AG04450 (cell line): ENCODE measurements around the gene REP15. TPM values are rescaled to one million over a fixed set of nuclear protein-coding genes. Genes with fewer than 3 reads are reported as not detected.

Experiments
- CTCF ChIA-PET: fragments of 300-600, 350-600 bp; formaldehyde crosslinking; extraction: SDS; loops from one replicate; lab custom pipeline; 2022; ENCODE audit warnings: antibody characterized with exemption, inconsistent platforms; lab: Charles Lee
- POLR2A ChIA-PET: fragments of 350-600 bp; formaldehyde crosslinking; extraction: SDS; loops from one replicate; lab custom pipeline; 2021; ENCODE audit warnings: antibody characterized with exemption, inconsistent platforms; lab: Yijun Ruan, JAX
- DNase-seq: peaks from one replicate; pipeline ENCODE4 v3.0.0-alpha.2; 2011; ENCODE audit warnings: low read depth, low spot score
- H3K27ac ChIP-seq: one replicate; pipeline ENCODE4 v1.5.1; 2012; ENCODE audit warnings: low read depth, low read length, control low read depth
- H3K27me3 ChIP-seq: one replicate; pipeline ENCODE4 v1.6.0; 2012; ENCODE audit warnings: low read length; ENCODE audit not compliant: control insufficient read depth, insufficient read depth
- H3K4me3 ChIP-seq: 2 replicates; pipeline ENCODE4 v1.5.1; 2011; ENCODE audit warnings: mild to moderate bottlenecking, low read depth, low read length, control low read depth
- H3K9me3 ChIP-seq: 2 replicates; pipeline ENCODE4 v1.5.1; 2012; ENCODE audit warnings: low read length; ENCODE audit not compliant: control insufficient read depth, insufficient read depth
- polyA plus RNA-seq: library from polyadenylated mRNA; depleted of rRNA; stranded (reverse); fragments of >200 nt; gene quantifications from 2 replicates; pipeline ENCODE4 v1.2.3, GENCODE V29; 2011
- TF ChIP-seq, protein P1 (sequence below): IDR thresholded peaks from 2 replicates; pipeline ENCODE4 v1.5.1; 2011; ENCODE audit warnings: low read depth, low read length, control low read depth, inconsistent platforms

The REP15 gene
- polyA plus RNA-seq, 1 experiment, result 0.78 TPM

DNA sequence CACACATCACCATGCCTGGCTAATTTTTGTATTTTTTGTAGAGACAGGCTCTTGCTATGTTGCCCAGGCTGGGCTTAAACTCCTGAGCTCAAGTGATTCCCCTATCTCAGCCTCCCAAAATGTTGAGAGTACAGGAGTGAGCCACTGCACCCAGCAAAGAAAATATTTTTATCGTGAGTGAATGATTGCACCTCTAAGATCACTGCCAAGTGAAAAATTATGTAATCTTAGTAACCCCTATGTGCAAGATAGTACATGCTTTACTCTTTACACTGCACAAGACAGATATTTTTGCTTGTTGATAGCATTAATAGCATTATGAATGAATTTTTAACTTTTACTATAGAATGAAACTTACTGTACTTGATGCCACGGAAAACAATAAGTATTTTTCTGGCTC is 11.0 kb downstream of the REP15 start:
- no peak overlapping the region for H3K27ac ChIP-seq
- CTCF ChIA-PET, result interaction anchor here (1.0 kb wide), 1 partner anchor 273 kb away, joined by 4 read pairs; no protein-coding TSS in a partner anchor
- POLR2A ChIA-PET, result no interaction called here
- H3K27me3 ChIP-seq, result no peaks in the 10 kb centered on the region
- no peak overlapping the region for H3K4me3 ChIP-seq
- DNase-seq, result no peak
- no peaks in the 10 kb centered on the region; the same call in 1 of the 2 replicates for H3K9me3 ChIP-seq
- TF ChIP-seq, protein P1, sequence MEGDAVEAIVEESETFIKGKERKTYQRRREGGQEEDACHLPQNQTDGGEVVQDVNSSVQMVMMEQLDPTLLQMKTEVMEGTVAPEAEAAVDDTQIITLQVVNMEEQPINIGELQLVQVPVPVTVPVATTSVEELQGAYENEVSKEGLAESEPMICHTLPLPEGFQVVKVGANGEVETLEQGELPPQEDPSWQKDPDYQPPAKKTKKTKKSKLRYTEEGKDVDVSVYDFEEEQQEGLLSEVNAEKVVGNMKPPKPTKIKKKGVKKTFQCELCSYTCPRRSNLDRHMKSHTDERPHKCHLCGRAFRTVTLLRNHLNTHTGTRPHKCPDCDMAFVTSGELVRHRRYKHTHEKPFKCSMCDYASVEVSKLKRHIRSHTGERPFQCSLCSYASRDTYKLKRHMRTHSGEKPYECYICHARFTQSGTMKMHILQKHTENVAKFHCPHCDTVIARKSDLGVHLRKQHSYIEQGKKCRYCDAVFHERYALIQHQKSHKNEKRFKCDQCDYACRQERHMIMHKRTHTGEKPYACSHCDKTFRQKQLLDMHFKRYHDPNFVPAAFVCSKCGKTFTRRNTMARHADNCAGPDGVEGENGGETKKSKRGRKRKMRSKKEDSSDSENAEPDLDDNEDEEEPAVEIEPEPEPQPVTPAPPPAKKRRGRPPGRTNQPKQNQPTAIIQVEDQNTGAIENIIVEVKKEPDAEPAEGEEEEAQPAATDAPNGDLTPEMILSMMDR, result no peak

DNA sequence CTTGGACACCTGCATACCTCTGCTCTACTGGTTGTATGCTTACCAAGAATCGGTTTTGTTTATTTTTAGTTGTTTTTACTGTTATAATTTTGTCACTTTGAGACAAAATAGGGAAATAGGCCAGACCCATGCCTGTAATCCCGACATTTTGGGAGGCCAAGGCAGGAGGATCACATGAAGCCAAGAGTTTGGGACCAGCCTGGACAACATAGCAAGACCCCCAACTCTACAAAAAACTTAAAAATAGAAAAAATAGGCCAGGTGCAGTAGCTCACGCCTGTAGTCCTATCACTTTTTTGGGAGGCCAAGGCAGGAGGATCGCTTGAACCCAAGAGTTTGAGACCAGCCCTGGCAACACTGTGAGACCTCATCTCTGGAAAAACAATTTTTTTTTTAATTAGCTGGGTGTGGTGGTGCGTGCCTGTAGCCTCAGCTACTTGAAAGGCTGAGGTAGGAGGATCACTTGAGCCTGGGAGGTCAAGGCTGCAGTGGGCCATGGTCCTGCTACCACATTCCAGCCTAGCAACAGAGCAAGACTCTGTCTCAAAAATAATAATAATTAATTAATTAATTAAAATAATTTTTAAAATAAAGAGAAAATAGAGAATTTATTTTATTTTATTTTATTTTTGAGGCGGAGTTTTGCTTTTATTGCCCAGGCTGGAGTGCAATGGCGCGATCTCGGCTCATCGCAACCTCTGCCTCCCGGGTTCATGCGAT is 13.1 kb downstream of the REP15 start:
- H3K27me3 ChIP-seq, result no peaks in the 10 kb centered on the region
- no peak overlapping the region for H3K4me3 ChIP-seq
- POLR2A ChIA-PET, result interaction anchor here (1.0 kb wide), 1 partner anchor 276 kb away, joined by 3 read pairs; no protein-coding TSS in a partner anchor
- TF ChIP-seq, protein P1, result no peak
- no peaks in the 10 kb centered on the region; the same call in 1 of the 2 replicates for H3K9me3 ChIP-seq
- CTCF ChIA-PET, result interaction anchor here (2.1 kb wide), 1 partner anchor 13 kb away, joined by 6 read pairs; the partner anchor contains the start of gene REP15
- DNase-seq, result no peak
- peak overlapping the region; percentile 84 for H3K27ac ChIP-seq

DNA sequence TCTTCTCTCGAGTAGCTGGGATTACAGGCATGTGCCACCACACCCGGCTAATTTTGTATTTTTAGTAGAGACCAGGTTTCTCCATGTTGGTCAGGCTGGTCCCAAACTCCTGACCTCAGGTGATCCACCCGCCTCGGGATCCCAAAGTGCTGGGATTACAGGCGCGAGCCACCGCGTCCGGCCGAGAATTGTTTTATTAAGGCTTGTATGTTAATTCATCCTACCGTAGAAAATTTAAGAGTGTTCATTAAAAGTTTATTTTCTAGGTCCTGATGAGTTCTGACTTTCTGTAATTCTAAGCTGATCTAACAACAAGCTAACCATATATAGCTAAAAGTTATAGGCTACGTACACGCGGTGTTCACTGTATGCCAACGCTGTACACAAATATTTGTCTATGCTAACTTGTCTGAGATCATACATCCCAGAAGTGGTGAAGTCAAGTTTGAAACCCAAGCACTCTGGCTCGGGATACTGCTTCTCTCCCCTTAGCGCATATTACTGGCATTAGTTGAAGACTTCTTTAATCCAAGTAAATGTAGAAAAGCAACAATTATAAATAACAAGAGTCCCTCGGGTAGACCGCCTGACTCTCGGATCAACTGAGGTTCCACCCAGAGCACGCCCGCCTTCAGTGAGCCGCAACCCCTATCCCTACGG is 13.8 kb downstream of the REP15 start:
- TF ChIP-seq, protein P1, result no peak
- DNase-seq, result no peak
- ChIA-PET POLR2A (interaction anchor here (1.0 kb wide), 1 partner anchor 276 kb away, joined by 3 read pairs; no protein-coding TSS in a partner anchor), CTCF (interaction anchor here (2.1 kb wide), 1 partner anchor 14 kb away, joined by 6 read pairs; the partner anchor contains the start of gene REP15)
- Histone ChIP-seq H3K27me3 (no peaks in the 10 kb centered on the region), H3K9me3 (no peaks in the 10 kb centered on the region; the same call in 1 of the 2 replicates), H3K27ac (peak overlapping the region; percentile 84), H3K4me3 (peak overlapping the region; percentile 99)

DNA sequence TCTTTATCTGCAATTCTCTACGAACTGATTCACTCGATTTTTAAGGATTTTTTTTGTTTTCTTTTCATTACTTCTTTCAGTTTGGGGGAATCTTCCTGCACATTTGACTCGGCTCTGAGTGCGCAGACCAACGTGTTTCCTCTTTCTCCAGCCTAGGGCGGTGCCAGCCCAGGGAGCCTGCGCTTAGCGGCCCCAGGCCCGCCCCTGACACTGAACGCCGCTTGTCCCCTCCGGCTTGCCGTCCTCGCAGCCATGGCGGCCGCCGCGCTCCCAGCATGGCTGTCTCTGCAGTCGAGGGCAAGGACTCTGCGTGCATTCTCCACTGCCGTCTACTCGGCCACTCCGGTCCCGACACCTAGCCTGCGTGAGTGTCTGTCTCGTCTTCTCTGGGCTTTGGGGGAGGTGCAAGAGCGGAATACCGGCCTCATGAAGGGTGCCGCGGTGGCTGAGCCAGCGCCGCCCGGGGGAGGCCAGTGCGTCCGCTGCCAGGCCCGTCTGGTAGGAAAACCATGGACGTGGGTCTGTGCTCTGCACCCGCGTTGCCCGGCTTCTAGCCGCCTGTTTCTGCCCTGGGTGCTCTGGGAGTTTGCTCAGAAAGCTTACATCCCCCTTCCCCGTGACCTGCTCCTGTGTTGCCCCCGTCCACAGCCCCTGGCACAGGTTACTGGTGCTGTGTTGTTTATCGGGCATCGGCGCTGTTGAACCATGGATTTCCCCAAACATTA is 14.5 kb downstream of the REP15 start, which contains the start of gene MRPS35:
Gene MRPS35, plus strand, starts transcription at position 241 of the 725 bp plus-strand sequence. Its CDS starts 12 bp downstream, at position 253.
- CTCF ChIA-PET, result no interaction called here
- Histone ChIP-seq H3K4me3 (peak within 1 kb of the TSS; percentile 99), H3K9me3 (no peaks in the 10 kb centered on the region; the same call in 1 of the 2 replicates), H3K27me3 (no peaks in the 10 kb centered on the region), H3K27ac (peak within 1 kb of the TSS; percentile 84)
- peak; percentile 79 for DNase-seq
- POLR2A ChIA-PET, result interaction anchor here (0.6 to 1.0 kb wide), 2 partner anchors 277 to 1350 kb away, joined by 3 read pairs; no protein-coding TSS in a partner anchor
- TF ChIP-seq, protein P1, result no peak
